HG02678 (cell line): ENCODE measurements around the gene EIF2B4.

ENCODE experiments used
- ATAC-seq: cut with Tn5 transposase; IDR thresholded peaks from one replicate; pipeline ENCODE4 v1.9.1; 2021; ENCODE audit warnings: mild to moderate bottlenecking, moderate library complexity; ENCODE audit not compliant: unreplicated experiment

EIF2B4 gene

DNA sequence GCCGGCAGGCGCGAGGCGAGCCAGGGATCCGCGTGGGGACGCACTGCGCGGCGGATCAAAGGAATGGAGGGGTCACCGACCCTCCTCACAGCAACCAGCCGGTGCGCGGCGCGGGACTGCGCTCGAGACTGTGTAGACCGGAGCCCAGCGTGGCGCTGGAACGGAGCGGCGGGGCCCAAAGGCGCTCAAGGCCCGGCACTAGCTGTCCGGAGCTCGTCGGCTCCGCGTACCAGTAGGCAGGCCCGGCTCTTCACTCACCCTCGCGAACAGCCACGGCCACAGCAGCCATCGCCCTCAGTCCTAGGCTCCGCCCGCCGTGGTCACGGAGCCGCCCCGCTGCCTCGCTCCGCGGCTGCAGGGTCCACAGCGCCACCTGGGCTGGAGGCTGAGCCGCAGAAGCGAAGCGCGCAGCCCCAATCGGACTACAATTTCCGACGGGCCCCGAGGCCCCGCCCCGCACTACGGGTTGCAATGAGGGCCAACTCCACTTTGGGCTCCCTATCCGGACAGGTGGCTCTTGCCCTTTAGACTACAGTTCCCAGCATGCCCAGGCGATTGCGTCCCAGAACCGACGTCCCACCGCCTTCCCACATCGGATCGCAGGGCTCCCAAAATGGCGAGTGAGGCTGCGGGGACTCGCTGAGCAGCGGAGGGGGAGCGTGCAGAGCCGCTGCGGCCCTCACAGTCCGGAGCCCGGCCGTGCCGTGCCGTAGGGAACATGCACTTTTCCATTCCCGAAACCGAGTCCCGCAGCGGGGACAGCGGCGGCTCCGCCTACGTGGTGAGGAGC lies at the start of gene EIF2B4, which contains the start of gene SNX17:
TSS of gene EIF2B4 (minus strand) at position 313 of the 790 bp plus-strand sequence. CDS start at position 289, 24 bp downstream.
TSS of gene SNX17 (plus strand) at position 591 of the 790 bp plus-strand sequence. CDS start at position 719, 128 bp downstream.
- peak; percentile 88 for ATAC-seq

DNA sequence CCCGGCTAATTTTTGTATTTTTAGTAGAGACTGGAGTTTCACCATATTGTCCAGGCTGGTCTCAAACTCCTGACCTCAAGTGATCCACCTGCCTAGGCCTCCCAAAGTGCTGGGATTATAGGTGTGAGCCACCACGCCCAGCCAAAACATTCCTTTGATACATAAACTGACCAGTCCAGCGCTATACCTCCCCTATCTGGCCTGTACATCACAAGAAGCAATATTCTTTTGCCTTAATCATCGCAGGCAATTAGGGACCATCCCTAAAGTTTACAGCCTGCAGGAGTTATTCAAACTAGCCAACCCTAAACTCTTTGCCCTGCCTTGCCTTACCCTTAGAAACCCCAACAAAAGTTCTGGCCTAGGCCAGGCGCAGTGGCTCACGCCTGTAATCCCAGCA lies 46.0 kb upstream of the EIF2B4 start:
- ATAC-seq: no peak

DNA sequence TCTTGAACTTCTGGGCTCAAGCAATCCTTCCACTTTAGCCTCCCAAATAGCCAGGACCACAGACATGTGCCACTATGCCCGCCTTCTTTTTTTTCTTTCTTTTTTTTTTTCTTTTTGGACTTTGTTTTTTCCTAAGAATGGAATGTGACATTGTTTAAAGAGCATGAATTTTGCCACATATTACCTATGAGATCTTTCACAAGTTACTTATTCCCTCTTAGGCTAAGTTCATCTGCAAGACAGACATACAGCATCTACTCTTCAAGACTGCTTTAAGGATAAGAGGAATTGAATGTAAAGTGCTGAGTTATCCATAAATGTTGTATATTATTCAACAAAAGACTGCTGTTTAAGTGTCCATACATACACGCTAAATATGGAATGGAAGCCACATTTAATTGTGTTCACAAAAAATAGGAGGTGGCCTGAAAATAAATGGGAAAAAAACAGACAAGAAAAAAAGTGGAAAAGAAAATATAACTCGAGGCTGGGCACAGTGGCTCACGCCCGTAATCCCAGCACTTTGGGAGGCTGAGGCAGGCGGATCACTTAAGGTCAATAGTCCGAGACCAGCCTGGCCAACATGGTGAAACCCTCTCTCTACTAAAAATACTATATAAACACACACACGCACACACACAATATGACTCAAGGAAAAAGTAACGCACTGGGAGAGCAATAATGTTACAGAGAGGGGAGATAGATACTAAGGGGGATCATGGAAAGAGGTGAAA lies 42.4 kb upstream of the EIF2B4 start:
- no peak for ATAC-seq

DNA sequence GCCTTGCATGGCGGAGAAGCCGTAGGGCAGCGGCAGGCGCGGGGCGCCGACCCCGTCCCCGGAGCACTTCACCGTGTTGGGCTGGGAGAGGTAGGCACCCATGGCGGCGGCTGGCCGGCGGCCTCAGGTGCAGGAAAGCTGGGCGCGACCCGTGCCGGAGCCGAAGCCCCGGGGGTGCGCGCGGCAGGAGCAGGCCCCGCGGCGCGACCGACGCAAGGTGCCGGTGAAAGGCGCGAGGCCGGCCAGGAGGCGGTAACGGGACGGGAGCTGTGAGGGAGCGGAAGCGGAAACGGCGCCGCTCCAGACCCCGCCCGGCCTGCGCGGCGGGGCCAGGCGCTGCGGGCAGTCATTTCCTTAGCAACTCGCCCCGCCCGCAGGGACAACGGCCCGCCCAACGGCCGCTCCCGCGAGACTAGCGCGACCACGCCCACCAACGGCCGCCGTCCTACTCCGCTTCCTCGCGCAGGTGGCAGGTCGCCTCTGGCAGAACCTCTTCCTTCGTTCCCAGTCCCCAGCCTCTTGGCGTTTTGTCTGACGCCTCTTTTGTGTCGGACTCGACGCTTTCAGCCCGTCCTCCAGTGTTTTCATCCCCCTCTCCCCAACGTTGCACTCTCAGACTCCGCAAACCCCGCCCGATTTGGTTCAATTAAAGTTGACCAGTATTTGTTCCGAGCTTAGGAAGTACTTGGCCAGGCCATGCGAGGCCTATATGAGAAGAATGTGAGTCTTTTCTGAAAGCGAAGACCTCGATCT lies 39.4 kb upstream of the EIF2B4 start, which contains the start of gene PPM1G:
TSS of gene PPM1G (minus strand) at position 271 of the 753 bp plus-strand sequence. CDS start at position 102, 169 bp downstream.
- peak; percentile 93 for ATAC-seq

DNA sequence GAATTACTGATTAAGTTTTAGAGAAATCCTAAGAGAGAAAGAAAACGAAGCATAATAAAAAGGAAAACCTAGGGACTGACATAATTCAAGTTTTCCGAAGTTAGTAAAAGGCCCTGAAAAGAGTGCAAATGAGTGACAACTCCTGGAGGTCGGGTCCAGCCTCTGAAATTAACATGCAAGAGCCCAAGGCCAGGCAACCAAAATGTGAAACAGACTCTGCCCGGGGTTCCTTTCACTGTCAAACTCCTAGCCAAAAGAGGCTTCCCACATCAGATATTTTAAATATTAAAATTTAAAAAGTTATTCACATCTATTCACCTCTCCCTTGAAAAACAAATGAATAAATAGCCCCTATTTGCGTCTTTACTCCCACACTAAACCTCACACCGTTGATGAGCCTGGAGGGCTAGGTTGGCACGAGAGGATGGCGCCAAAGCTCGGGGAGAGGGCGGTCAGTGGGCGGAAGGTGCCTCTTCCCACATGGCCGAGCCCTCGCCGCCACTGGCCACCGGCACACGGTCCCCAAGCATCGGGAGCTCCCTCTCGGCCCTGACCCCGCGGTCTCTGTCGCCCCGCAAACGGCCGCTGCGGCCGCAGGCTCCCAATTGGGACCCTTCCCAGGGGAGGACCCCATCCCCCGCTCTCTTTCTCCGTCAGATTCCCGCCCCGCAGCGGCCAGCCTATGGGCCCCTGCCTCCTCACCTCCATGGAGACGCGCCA lies 38.6 kb upstream of the EIF2B4 start:
- peak; percentile 28 for ATAC-seq

DNA sequence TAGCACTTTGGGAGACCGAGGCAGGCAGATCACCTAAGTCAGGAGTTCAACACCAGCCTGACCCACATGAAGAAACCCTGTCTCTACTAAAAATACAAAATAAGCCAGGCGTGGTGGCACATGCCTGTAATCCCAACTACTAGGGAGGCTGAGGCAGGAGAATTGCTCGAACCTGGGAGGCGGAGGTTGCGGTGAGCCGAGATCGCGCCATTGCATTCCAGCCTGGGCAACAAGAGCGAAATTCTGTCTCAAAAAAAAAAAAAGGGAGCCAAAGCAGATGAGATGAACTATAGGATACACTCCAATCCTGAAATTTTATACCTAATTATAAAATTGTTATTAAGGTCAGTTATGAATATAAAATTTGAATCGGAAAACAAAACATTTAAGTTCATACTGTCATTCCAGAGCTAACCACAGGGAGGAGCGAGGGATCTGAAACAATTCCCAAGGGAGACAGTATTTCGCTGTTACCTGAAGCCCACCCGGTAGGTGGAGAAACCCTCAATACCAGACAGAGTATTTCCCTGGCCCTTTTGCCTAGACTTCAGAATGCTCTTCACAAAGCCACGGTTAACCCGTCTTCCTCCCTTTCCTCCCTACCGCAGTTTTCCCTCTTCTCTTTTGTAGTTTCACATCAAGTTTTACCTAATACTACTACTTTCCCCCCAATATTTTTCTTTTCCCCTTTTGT lies 37.8 kb upstream of the EIF2B4 start:
- ATAC-seq: no peak

DNA sequence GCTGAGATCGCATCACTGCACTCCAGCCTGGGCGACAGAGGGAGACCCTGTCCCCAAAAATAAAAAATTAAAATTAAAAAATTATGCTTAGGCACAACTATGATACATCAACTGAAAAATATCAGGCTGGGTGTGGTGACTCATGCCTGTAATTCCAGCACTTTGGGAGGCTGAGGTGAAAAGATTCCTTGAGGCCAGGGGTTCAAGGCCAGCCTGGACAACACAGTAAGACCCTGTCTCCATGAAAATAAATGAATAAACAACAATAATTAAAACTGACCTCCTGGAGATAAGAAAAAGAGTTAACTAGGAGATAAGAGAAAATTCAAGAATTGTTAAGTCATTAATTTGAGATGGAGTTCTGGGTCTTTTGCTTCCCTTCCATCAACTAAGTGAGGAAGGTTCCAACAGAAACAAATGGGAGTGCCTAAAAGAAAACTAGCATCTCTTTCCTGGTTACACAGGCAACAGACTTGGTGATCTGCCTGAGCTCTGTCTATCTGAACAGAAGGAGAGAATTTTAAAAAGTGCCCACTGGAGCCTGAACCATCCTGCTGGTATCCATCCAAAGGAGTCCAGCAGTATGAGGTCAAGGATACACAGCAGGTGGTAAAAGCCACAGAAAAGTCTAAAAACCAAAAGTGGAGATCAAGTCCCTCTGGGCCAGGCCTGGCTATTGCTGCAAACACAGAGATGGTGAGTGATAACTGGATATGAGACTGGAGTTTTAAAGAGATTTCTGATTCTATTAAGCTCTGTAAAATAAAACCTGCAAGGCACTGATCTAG lies 30.4 kb upstream of the EIF2B4 start:
- no peak for ATAC-seq

DNA sequence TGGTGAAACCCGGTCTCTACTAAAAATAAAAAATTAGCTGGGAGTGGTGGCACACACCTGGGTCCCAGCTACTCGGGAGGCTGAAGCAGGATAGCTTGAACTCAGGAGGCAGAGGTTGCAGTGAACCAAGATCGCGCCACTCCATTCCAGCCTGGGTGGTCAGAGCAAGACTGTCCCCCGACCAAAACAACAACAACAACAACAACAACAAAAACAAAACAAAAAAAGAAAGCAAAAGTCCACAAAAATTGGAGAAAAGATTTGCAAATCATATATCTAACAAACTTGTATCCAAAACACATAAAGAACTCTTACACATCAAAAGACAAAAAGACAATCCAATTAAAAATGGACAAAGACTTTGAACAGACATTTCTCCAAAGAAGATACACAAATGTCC lies 28.8 kb upstream of the EIF2B4 start:
- no peak for ATAC-seq

DNA sequence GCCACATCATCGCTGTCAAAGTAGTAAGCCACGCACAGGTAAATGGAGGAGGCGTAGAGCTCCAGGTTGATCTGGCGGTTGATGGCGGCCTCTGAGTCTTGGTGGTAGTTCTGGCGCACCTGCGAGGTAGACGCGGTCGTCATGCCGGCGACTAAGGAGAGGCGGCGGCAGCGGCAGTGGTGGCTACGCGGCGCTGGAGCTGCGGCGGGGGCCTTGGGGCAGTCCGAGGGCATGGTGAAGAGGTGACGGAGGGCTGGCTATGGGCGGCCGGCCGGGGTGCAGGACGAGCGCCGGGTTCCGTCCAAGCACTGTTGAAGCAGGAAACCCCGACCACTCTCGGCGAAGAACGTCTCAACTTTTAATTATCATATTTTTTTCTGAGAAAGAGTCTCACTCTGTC lies 23.1 kb upstream of the EIF2B4 start:
- ATAC-seq: no peak

DNA sequence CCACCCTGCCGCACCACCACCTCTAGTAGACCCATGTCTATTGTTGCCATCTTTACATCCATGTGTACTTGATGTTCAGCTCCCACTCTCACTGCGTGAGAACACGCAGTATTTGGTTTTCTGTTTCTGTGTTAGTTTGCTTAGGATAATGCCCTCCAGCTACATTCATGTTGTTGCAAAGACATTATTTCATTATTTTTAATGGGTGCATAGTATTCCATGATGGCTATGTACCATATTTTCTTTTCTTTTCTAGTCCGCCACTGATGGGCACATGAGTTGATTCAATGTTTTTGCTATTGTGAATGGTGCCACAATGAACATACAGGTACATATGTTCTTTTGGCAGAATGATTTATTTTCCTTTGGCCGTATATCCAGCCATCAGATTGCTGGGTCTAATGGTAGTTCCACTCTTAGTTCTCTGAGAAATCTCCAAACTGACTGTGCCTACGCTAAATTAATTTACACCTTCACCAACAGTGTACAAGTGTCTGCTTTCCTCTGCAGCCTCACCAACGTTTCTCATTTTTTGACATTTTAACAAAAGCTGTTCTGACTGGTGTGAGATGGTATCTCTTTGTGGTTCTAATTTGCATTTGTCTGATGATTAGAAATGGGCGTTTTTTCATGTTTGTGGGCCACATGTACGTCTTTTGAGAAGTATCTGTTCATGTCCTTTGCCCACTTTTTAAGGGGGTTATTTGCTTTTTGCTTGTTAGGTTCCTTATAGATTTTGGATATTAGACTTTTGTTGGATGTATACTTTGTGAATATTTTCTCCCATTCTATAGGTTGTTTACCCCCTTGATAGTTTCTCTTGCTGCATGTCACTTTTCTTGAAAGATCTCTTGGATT lies 20.9 kb upstream of the EIF2B4 start:
- no peak for ATAC-seq

GRCh38 chr2:27381577-27382181 lies 11.5 kb upstream of the EIF2B4 start:
- ATAC-seq: no peak

DNA sequence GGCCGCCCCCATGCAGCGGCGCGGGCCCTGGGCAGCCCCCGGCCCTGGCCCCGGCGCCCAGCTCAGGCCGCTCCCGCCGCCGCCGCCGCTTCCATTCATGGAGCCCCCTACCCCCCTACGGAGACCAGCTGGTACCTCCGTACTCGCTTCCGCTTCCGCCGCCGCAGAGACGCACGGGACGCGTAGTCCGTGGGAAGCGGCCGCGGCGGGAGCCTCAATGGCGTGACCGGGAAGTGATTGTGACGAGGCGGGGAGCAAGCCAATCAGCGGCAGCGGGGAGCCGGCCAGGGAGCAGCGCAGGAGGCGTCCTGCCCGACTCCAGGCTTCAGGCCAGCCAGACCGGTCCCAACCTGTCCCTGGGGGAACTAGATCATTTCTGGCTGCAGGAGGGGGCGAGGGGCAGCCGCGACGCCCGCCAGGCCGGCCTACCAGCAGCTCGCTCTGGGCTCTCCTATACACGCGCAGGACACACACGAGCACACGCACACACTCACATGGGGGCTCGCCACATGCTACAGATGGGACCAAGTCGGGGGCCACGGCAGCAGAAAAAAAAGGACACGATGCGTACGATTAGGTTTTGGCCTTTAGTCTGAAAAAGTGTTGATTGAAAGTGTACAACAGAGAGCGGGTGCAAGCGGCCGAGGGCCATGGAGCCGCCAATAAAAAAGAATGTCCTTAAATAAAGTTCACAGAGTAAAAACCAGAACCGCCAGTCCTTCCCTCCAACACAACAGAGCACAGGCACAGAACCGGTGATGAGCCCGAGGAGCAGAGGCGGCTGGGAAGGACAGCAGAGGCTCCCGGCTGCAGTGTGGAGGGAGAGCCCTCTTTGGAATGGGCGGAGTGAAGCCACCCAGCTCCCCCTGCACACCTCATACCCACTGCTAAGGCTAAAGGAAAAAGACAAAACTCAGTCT lies 10.7 kb upstream of the EIF2B4 start, which contains the start of gene ZNF513:
TSS of gene ZNF513 (minus strand) at position 109 of the 920 bp plus-strand sequence. CDS start 208 bp downstream, outside the sequence.
- peak; percentile 88 for ATAC-seq

DNA sequence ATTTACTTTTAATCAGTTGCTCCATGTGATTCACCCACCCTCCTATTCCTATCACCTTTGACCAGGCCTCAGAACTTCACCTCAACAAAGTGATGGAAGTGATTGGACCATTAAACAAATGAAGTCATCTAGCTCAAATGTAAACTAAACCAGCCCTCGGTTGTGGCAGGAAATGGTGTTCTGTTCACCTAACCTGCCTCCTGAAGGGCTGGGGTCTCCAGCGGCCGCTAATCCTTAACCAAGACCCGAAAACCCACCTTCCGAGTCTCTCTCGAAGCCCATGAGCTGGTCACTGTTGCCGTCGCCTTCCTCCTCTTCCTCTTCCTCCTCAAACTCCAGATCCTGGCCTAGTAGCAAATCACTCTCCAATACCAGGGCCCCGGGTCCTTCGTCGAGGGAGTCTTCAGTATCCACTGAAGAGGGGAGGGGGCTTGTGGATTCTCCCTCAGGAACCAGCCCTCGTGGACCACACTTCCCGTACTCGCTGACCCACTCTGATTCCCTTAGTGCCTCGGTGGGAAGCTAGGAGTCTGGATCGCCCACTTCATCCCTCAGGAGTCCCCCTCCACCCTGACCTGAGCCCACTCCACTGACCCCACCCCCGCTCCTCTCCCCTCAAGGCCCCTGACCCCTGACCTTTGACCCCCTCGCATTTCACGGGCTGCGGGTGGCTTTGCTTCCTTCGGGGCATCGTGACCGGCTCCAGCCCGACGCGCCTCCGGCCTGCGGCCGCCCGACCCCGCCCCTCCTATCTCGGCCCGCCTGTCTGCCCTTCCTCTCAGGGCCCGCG lies 9.9 kb upstream of the EIF2B4 start:
- ATAC-seq: peak; percentile 43

DNA sequence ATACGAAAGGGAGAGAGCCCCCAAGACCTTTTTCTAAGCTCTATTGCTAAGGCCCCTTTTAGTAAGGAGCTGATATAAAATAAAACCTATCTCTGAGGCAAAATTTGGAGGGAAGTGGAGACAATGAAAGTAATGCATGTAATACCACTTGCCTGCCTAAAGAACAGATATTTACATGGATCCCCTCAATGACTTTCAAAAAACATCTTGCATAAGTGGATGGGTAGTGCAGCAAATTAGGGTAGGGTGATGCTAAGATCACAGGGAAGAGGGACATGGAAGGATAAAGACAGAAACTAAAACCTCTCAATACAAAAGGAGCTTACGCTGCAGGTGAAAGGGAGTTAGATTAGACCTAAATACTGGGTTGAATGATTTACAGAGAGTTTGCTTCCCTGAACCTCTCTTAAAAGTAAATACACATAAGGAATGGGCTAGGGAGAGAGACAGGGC lies 9.3 kb upstream of the EIF2B4 start:
- no peak for ATAC-seq

- ATAC-seq: no peak
Observed at GRCh38 chr2:27378809-27379290, 8.7 kb upstream of the EIF2B4 start.
